Stimulated activated CD8-positive, alpha-beta memory T cell treated with anti-CD3 and anti-CD28 coated beads, Interleukin-15, amount 100 ng/mL, for 1 hour (primary cell): ENCODE measurements around the gene TMEM121.
"Not testable (repeated sequence)": the region's sequence is repeated elsewhere in the genome, so short reads cannot be mapped to it uniquely, and the experiment has no call there.

Experiments
- DNase-seq: peaks from one replicate; pipeline ENCODE4 v3.0.0-alpha.2; 2020; ENCODE audit warnings: low read depth

Gene TMEM121

DNA sequence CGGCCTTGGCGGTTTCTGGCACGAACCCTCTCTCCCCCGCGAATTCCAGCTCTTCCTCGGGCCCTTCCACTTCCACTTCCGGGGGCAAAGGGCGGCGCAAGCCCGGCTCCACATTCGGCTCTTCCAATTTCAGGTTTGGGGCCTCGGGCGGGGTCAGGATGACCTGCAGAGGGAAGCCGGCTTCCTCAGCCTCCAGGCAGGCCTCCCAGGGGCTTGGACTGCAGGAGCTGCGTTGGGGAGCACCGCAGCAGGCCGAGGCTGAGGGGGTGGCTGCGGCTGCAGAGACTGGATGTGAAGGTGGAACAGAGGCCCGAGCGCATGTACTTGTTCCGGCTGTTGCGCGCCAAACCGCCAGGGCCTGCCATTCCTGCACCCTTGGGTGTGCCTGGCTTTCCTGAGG is 20.7 kb downstream of the TMEM121 start:
- DNase-seq: not testable (repeated sequence)

- no peak for DNase-seq
Measured at GRCh38 chr14:105547741-105548169, 21.4 kb downstream of the TMEM121 start.

DNA sequence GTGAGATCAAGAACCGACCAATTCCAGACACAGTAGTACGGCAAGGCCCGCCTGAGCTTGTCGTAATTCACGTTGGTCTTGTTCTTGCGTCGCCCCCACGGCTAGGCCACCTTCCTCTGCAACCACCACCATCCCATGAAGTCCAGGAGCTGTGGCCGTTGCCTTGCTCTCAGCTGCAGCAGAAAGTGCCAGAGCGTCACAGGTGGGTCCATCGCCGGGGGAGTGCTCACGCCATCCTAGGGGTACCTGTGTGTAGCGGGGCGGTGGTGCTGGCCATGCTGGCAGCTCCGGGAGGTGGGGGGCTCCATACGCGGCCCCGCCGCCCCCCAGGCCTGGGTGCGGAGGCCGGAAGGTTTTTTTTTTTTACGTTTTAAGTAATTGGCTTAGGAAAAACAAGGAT is 23.1 kb downstream of the TMEM121 start:
- no peak for DNase-seq

DNA sequence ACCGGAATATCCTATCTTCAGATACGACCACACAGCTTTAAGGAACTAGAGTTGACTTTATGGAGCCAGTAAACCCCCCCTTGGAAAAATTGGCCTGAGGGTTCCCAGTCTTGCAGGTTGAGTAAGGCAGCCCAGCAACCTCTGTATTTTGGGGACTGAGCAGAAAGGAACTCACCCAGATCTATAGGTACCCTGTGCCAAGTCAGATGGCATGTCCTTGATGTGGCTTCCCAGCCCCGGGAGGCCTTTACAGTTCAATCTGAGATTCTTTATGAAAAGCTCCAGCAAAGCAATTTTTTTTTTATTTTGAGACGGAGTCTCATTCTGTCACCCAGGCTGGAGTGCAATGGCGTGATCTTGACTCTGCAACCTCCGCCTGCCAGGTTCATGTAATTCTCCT is 27.6 kb downstream of the TMEM121 start:
- DNase-seq: no peak

- no peak for DNase-seq
Measured at GRCh38 chr14:105554523-105554922, 28.1 kb downstream of the TMEM121 start.

DNA sequence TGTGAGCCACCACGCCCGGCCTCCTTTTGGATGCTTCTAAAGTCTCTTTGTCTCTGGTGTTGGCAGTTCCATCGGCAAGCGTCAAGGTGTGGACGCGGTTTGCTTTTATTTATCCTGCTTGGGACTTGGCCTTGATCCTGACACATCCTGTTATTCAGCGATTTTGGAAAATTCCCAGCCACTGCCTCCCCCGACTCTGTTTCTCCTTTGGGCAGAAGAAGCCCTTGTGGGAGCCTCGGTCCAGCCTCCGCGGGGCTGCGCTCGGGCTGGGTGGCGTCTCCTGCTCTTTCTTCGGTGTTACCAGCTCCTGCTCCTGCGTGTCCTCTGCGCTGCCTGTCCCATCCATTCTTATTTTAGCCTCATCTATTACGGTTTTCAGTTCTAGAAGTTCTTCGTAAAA is 31.3 kb downstream of the TMEM121 start:
- DNase-seq: not testable (repeated sequence)

DNA sequence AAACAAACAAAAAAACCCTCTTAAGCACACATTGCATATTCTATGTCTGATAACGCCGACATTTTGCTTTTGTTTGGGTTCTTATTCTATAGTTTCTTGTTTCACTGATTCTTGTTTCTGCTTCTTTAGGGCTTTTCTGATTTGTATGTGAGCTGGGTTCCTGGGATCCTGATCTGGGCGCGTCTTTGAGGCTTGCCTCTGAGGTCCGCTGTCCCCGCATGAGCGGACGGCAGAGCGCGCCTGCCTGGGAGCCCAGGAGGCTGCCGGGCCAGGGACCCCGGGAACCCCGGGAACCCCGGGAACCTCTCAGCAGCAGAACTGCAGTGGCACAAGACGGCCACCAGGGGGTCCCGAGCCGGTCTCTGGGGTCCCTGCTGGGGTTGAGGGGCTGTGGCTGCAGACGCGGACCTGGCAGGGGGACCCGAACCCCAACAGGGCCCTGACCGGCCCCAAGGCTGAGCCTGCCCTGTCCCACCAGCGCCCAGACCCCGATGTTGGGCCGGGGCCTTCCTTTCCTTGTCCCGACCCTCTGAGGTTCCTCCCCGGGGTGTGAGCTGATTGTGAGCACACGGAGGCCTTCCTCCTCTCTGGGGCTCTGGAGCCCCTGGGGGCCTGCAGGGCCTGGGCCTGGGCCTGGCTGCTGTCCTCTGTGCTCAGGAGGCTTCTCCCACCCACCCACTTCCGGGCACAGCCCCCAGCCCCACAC is 32.2 kb downstream of the TMEM121 start:
- DNase-seq: not testable (repeated sequence)

- not testable (repeated sequence) for DNase-seq
Measured at GRCh38 chr14:105559384-105560047, 33.1 kb downstream of the TMEM121 start.

DNA sequence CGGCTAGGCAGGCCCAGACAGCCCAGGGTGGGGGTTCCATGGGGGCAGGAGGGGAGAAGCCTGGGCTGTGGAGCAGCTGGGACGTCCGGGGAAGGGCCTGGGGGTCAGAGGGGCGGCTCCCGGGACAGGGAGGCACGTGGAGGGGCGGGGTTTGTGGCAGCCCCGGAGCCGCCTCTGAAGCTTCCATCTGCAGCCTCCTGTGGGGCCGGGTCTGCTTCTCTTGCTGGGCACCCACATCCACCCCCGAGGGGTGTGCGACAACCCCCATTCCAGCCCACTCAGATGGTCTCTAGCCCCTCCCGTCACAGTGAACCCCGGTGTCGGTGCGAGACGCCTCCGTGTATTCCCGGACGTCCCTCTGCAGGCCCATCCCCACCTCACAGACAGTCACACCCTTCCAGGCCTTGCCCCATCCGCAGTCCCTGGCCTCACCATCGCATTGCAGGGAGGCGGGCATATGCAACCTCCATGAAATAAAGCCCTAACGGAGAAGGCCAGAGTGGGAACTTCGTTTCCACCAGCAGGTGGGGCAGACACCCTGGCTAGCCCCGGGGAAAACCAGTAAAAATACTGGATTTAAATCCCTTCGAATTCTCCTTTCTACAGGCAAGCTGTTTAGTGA is 33.8 kb downstream of the TMEM121 start:
- DNase-seq: not testable (repeated sequence)

DNA sequence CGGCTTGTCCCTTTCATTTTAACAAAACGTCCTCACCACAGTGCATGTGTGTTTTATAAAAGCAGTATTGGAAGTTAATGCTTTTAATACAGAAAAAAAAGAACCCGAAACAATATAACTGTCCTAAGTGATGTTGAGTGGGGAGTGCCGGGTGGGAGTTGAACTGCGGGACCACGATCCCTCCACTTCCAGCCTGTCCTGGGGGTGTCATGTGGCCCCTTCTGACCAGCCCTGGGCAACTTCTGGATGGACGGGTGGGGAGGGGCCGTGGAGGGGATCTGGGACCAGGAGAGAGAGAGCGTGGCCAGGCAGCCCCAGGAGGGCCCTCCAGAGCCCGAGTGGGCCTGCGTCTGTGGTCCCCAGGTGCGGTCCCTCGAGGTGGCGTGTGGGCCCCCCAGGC is 35.0 kb downstream of the TMEM121 start:
- not testable (repeated sequence) for DNase-seq

- no peak for DNase-seq
Measured at GRCh38 chr14:105562713-105563346, 36.4 kb downstream of the TMEM121 start.

GRCh38 chr14:105563347-105563737 is 37.0 kb downstream of the TMEM121 start:
- DNase-seq: no peak

DNA sequence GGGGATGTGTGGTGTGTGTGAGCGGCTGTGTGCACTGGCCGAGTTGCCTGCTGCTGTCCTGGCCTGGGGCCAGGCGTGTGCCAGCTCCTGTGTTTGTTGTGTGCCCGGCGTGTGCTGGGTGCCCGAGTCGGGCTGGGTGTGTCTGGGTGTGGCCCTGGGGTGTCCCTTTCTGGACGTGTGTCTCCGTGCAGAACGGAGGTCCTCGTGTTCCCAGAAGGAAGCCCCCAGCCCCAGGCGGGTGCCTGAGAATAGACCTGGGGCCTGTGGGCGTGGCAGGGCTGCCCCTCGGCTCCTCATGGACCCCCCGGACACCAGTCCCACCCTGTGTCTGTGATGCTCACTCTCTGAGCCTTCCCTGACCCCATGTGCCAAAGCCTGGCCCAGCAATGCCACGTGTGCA is 38.2 kb downstream of the TMEM121 start:
- not testable (repeated sequence) for DNase-seq

- DNase-seq: not testable (repeated sequence)
Measured at GRCh38 chr14:105565185-105565919, 39.0 kb downstream of the TMEM121 start.

DNA sequence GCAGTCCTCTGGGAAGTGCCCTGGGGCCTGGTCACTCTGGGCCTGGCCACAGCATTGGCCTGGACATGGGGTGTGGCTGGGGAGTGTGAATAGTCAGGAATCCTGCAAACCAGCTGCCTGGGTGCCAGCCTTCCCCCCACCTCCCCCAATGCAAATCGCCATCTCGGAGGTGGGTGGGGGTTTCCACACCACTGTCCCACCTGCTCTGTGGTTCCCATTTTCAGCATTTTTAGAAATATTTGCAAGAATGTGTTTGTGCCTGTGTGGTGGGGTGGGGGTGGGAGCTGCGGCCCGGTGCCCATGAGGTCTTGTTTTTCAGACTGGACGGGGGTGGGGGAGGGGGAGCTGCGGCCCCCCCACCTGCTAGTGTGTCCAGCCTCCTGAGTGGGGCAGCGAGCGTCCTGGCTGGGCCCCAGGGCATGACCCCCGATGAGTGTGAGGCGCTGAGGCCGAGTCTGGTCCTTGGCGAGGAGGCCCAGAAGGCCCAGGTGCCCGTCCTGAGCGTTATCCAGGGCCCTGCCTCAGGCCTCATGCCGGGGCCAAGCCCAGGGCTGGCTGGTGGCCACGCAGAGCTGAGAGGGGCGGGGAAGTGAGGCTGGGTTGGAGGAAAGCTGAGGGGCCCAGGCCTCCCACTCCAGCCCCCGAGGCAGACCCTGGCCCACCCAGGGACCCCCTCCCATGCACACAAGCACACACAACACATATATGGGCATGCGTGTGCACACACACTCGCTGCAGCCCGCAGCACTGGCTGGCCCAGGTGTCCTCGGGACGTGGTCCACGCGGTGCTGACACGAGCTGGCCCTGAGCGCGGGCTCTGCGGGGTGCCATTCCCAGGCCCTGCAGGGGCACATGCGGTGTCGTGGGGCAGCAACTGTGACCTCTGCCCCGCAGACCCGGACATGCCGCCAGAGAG is 40.1 kb downstream of the TMEM121 start:
- DNase-seq: not testable (repeated sequence)

DNA sequence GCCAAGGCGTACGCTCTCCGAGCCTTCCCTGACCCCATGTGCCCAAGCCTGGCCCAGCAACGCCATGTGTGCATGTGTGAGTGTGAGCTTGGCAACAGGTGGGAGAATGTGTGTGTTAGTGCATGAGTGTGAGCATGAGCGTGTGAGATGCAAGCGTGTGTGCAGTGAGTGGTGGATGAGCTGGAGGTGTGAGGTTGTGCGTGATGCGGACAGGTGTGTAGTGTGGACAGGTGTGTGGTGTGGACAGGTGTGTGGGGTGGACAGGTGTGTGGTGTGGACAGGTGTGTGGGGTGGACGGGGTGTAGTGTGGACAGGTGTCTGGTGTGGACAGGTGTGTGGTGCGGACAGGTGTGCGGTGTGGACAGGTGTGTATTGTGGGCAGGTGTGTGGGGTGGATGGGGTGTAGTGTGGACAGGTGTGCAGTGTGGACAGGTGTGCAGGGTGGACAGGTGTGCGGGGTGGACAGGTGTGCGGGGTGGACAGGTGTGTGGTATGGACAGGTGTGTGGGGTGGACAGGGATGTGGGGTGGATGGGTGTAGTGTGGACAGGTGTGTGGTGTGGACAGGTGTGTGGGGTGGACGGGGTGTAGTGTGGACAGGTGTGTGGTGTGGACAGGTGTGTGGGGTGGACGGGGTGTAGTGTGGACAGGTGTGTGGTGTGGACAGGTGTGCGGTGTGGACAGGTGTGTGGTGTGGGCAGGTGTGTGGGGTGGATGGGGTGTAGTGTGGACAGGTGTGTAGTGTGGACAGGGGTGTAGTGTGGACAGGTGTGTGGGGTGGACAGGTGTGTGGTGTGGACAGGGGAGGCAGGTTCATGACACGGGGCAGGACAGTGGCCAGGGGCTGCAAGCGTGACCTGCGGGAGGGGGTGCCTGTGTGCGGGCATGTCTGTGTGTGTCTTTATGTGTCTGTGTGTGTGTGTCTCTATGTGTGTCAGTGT is 41.1 kb downstream of the TMEM121 start:
- DNase-seq: not testable (repeated sequence)

DNA sequence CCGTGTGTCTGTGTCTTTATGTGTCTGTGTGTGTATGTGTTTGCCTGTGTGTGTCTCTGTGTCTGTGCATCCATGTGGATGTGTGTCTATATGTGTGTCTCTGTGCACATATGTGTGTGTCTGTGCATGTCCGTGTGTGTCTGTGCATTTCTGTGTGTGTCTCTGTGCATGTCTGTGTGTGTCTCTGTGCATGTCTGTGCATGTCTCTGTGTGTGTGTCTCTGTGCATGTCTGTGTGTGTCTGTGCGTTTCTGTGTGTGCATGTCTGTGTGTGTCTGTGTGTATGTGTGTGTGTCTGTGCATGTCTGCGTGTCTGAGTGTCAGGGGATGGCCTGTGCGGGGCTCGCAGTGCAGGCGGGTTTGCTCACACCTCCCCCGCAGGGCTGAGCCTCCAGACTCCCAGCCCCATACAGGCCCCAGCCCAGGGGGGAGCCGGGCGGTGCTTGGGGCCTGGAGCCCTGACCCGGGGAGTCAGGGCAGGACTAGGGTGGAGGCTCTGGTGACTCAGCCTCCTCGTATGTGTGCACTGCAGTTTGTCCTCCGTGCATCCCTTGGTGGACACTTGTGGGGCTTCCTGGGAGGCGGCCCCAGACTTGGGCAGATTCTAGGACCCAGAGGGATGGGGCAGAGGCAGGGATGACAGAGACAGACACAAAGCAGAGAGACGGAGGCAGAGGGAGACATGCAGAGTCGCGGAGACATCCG is 41.9 kb downstream of the TMEM121 start:
- DNase-seq: not testable (repeated sequence)

DNA sequence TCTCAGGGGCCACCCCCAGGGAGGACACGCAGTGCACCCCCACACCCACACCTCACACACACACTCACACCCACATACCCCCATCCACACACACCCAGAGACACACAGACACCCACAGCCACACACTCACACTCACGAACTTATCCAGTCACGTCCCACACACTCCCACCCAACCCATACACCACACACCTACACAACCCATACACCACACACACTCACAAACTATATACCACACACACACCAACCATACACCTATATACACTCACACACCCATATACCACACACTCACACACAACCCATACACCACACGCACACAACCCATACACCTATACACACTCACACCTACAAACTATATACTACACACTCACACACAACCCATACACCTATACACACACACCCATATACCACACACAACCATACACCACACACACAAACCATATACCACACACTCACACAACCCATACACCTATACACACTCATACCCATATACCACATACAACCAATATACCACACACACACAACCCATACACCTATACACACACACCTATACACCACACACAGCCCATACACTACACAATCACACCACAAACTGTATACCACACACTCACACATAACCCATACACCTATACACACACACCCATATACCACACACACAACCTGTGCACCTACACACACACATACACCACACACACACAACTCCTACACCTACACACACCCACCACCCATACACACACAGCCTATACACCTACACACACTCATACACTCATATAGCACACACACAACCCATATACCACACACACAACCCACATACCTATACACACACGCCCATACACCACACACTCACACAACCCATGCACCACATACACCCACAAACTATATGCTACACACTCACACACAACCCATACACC is 42.7 kb downstream of the TMEM121 start:
- no peak for DNase-seq
